ENCODE data around the gene SNF8.

Gene SNF8

GRCh38 chr17:48990882-48991357, 46.3 kb upstream of the SNF8 start:
- Histone ChIP-seq H3K4me2 (ENCODE audit: low read length) (no peak overlapping the region), H2AFZ (no peak overlapping the region), H3K9ac (no peak overlapping the region), H3K36me3 (ENCODE audit: control insufficient read depth, insufficient read depth, low read length) (no peaks in the 10 kb centered on the region), H3K9me3 (ENCODE audit: control insufficient read depth, low read length) (no peaks in the 10 kb centered on the region), H3K79me2 (no peaks in the 10 kb centered on the region), H3K4me1 (no peaks in the 10 kb centered on the region), H3K27ac (no peak overlapping the region), H3K4me3 (ENCODE audit: low read depth, low read length) (no peak overlapping the region), H3K27me3 (ENCODE audit: control insufficient read depth, insufficient read depth, low read length) (peaks cover 13% of the 10 kb centered on the region)
- no peak for TF ChIP-seq CTCF (IDR thresholded peaks at IDR 0.05)

- no peaks in the 10 kb centered on the region for H3K36me3 ChIP-seq (ENCODE audit: control insufficient read depth, insufficient read depth, low read length)
- H3K9ac ChIP-seq = no peak overlapping the region
- TF ChIP-seq CTCF (IDR thresholded peaks at IDR 0.05) = no peak
- no peak overlapping the region for H3K27ac ChIP-seq
- no peak overlapping the region for H3K4me2 ChIP-seq (ENCODE audit: low read length)
- H3K4me3 ChIP-seq (ENCODE audit: low read depth, low read length) = no peak overlapping the region
- H2AFZ ChIP-seq = no peak overlapping the region
- no peaks in the 10 kb centered on the region for H3K4me1 ChIP-seq
- no peaks in the 10 kb centered on the region for H3K9me3 ChIP-seq (ENCODE audit: control insufficient read depth, low read length)
- no peaks in the 10 kb centered on the region for H3K27me3 ChIP-seq (ENCODE audit: control insufficient read depth, insufficient read depth, low read length)
- no peaks in the 10 kb centered on the region for H3K79me2 ChIP-seq
Observed at GRCh38 chr17:48989100-48989499, 44.5 kb upstream of the SNF8 start.

- no peak for TF ChIP-seq CTCF (IDR thresholded peaks at IDR 0.05)
- no peaks in the 10 kb centered on the region for H3K36me3 ChIP-seq (ENCODE audit: control insufficient read depth, insufficient read depth, low read length)
- H3K9me3 ChIP-seq (ENCODE audit: control insufficient read depth, low read length) = no peaks in the 10 kb centered on the region
- H3K4me2 ChIP-seq (ENCODE audit: low read length) = no peak overlapping the region
- H3K9ac ChIP-seq = no peak overlapping the region
- no peaks in the 10 kb centered on the region for H3K4me1 ChIP-seq
- H3K27me3 ChIP-seq (ENCODE audit: control insufficient read depth, insufficient read depth, low read length) = no peaks in the 10 kb centered on the region
- H3K27ac ChIP-seq = no peak overlapping the region
- no peaks in the 10 kb centered on the region for H3K79me2 ChIP-seq
- H2AFZ ChIP-seq = no peak overlapping the region
- H3K4me3 ChIP-seq (ENCODE audit: low read depth, low read length) = no peak overlapping the region
Observed at GRCh38 chr17:48985436-48986245, 41.0 kb upstream of the SNF8 start.

- no peak overlapping the region for H3K9ac ChIP-seq
- no peak overlapping the region for H3K27ac ChIP-seq
- no peak overlapping the region for H3K4me3 ChIP-seq (ENCODE audit: low read depth, low read length)
- H3K4me2 ChIP-seq (ENCODE audit: low read length) = no peak overlapping the region
- H3K36me3 ChIP-seq (ENCODE audit: control insufficient read depth, insufficient read depth, low read length) = no peaks in the 10 kb centered on the region
- H3K27me3 ChIP-seq (ENCODE audit: control insufficient read depth, insufficient read depth, low read length) = no peaks in the 10 kb centered on the region
- H2AFZ ChIP-seq = no peak overlapping the region
- TF ChIP-seq CTCF (IDR thresholded peaks at IDR 0.05) = no peak
- H3K79me2 ChIP-seq = no peaks in the 10 kb centered on the region
- no peaks in the 10 kb centered on the region for H3K4me1 ChIP-seq
- no peaks in the 10 kb centered on the region for H3K9me3 ChIP-seq (ENCODE audit: control insufficient read depth, low read length)
Observed at GRCh38 chr17:48981927-48982539, 37.4 kb upstream of the SNF8 start.
